ENCODE results near the gene UBE4B.
"Not testable (repeated sequence)": the region's sequence is repeated elsewhere in the genome, so short reads cannot be mapped to it uniquely, and the experiment has no call there.

The UBE4B gene

DNA sequence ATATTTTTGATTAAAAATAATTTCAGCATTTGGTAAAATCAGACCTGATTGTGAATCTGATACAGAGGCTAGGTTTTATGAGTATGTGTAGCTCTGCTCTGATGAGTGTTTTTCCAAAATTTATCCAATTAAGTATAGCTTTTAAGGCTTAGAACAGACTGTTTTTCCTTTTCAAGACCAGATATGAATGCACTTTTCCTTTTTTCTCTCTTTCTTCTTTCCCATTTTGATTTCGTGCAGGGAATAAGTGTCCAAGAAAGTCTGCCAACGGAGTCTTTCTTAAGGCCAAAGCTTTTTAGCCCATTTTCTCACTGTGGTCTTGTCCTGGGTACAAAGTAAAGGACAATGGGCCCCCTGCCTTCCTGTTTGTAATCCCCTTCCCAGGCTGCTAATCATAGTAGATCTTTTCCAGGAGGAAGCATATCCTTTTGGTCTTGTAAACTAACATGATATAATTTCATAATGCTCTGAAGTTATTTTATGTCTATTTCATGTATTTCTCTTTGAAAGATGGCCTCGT is 180.5 kb downstream of the UBE4B start:
- no peak for DNase-seq

DNA sequence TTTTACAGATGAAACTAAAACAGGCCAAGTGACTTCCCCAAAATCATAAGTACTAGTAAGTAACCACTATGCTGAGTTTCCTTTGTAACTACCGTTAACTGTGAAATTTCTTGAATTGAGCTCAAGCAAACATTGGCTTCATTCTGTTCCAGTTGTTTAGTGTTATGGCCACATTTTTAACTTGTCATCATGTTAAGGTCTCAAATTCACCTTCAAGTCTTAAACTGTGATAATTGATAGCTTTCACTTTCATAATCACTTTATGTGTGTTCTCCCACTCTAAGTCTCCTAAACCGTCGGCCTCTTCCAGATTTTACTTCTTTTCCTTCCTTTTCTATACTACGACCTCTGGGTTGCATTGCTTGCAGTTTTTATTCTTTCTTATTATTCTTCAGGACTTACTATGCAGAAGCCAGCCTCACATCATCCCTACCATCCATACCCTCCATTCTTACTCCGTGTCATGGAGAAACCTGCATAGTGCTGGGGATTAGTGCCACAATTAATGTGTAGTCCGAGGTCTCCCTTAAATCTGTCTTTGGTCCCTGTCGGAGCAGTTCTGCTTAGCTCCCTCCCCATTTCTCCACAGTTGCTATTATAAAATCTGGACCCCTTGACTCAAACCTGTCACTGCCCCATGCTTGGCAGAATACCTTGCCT is 183.5 kb downstream of the UBE4B start:
- no peak for DNase-seq

DNA sequence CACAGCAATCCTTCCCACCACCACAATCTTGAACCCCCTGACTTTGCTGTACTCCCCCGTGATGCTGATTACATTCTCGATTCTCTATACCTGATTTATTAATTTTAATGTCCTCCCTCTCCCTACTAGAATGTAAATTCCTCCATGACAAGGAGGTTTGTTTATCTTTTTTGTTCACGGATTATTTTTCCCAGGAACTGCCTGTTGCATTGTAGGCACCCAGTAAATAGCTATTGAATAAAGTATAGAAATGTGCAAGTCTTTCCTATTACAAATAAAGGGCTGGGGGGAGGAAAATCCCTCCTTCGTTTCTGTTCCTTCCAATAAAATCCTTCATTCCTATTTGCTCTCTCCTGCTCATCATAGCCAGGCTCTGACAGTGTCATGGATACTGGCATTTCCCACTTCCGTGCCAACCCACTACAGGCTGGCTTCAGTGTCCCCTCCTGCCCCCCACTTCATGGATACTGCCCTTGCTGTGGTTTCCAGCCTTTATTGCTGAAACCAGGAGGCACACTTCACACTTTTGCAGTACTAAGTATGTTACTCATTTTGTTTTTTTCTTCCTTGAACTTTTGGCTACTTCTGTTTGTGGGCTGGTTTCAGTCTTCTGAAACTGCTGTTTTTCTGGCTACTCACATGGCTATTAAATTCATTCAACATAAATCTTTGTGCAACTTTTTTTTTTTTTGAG is 185.1 kb downstream of the UBE4B start:
- no peak for DNase-seq

DNA sequence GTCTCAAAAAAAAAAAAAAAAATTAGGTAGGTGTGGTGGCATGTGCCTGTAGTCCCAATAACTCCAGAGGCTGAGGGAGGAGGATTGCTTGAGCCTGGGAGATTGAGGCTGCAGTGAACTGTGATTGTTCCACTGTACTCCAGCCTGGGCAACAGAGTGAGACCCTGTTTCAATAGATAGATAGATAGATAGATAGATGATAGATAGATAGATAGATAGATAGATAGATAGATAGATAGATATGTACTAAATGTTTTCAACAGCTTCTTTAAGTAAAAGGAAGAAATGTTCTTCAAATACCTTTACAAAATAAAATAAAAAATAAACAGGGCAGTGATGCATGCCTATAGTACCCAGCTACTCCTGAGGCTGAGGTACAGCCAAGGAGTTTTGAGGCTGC is 187.4 kb downstream of the UBE4B start:
- no peak for DNase-seq

DNA sequence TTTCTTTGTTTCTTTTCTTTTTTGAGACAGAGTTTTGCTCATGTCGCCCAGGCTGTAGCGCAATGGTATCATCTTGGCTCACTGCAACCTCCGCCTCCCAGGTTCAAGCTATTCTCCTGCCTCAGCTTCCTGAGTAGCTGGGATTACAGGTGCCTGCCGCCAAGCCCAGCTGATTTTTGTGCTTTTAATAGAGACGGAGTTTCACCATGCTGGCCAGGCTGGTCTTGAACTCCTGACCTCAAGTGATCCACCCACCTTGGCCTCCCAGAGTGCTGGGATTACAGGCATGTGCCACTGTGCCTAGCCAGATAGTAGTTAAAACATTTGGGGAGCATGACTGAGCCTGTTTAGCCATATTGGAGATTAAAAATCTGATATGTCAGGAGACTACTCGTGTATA is 187.9 kb downstream of the UBE4B start:
- not testable (repeated sequence) for DNase-seq

DNA sequence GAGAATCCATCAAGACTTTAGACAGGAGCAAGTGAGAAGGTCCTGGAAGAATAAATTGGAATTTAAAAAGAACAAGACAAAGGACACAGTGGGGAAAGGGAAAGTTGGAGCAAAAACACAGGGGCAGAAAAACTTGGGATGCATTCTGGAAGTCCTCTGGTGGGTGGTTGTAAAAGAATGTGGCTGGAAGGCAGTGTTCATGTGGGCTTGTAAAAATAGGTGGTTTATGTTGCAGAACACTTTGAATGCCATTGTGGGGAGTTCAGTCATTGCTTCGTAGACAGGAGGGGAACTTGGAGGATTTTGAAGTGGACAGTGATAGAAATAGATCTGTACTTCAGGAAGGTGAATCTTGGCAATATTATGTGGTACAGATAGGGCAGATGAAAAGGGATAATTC is 192.8 kb downstream of the UBE4B start:
- no peak for DNase-seq

DNA sequence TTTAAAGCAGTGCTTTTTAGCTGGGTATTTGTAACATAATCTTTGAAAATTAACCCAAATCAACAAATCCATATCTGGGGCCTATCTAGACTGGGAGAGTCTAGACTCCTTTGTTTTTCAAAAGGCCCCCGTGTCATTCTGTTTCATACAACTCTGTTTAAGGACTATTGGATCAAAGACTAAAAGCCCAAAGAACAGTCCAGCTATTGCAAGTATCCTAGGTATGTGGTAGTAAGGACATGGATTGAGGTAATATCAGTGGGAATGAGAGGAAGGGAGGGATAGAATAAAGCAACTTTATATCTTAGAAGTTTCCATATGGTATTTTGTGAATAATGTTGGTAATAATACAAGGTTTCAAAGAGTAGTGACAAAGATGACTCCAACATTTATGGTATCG is 195.8 kb downstream of the UBE4B start:
- no peak for DNase-seq

DNA sequence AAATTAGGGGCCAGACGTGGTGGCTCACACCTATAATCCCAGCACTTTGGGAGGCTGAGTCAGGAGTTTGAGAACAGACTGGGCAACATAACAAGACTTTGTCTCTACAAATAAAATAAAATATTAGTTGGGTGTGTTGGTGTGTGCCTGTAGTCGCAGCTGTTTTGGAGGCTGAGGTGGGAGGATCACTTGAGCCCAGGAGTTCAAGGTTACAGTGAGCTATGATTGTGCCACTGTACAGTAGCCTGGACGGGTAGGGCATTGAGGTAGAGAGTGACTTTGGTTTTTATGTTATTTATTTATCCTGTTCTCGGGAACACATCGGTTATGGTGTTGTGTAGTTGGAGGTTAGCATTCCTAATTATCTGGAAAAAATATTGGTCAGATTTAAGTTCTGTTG is 197.1 kb downstream of the UBE4B start:
- DNase-seq, result no peak

Data from hematopoietic multipotent progenitor cell treated with erythropoietin and hydrocortisone succinate and interleukin-3 and kit ligand, for 8 days (in vitro differentiated cells).